ENCODE data around the gene DUXB.

GRCh38 chr16:75702242-75702641 lies 981 bp upstream of the DUXB start:
- TF ChIP-seq, protein P1, sequence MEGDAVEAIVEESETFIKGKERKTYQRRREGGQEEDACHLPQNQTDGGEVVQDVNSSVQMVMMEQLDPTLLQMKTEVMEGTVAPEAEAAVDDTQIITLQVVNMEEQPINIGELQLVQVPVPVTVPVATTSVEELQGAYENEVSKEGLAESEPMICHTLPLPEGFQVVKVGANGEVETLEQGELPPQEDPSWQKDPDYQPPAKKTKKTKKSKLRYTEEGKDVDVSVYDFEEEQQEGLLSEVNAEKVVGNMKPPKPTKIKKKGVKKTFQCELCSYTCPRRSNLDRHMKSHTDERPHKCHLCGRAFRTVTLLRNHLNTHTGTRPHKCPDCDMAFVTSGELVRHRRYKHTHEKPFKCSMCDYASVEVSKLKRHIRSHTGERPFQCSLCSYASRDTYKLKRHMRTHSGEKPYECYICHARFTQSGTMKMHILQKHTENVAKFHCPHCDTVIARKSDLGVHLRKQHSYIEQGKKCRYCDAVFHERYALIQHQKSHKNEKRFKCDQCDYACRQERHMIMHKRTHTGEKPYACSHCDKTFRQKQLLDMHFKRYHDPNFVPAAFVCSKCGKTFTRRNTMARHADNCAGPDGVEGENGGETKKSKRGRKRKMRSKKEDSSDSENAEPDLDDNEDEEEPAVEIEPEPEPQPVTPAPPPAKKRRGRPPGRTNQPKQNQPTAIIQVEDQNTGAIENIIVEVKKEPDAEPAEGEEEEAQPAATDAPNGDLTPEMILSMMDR (IDR thresholded peaks at IDR 0.05) = no peak
- no peak for TF ChIP-seq POLR2A (IDR thresholded peaks at IDR 0.05)

Measured in adrenal gland (tissue), 5 donors.